Natural killer cell treated with Interleukin-12 subunit alpha and Interleukin-12 subunit beta and Interleukin-15 and Interleukin-18, amount 100 ng/mL, for 72 hours (primary cell): ENCODE measurements around the gene TEX101. TPM values are rescaled to one million over a fixed set of nuclear protein-coding genes. Genes with fewer than 3 reads are reported as not detected.
"Not testable (repeated sequence)": the region's sequence is repeated elsewhere in the genome, so short reads cannot be mapped to it uniquely, and the experiment has no call there.

Source experiments
- ATAC-seq, 2 donors: fragments of 150-1000 bp; cut with Tn5 transposase in 1 of 2; sonication (Bioruptor Pico), chemical (Tn5 transposase) in 1 of 2; 2 replicates each; pipeline ENCODE4 v1.10.0; 2021
- DNase-seq: peaks from one replicate; pipeline ENCODE4 v3.0.0; 2022; ENCODE audit warnings: low spot score
- H3K27ac Mint-ChIP-seq, 2 donors: 1 replicate in 1 of 2; 2 replicates in 1 of 2; pipeline ENCODE4 v1.8.0; 2022; ENCODE audit warnings: mixed read lengths in 2 of 2, mild to moderate bottlenecking in 1 of 2, moderate library complexity in 1 of 2
- H3K27me3 Mint-ChIP-seq, 2 donors: 1 replicate in 1 of 2; 2 replicates in 1 of 2; pipeline ENCODE4 v1.8.0; 2022; ENCODE audit warnings: mixed read lengths in 2 of 2
- H3K36me3 Mint-ChIP-seq: one replicate; pipeline ENCODE4 v1.8.0; 2022; ENCODE audit warnings: mixed read lengths
- H3K4me1 Mint-ChIP-seq, 2 donors: 1 replicate in 1 of 2; 2 replicates in 1 of 2; pipeline ENCODE4 v1.8.0; 2022; ENCODE audit warnings: low read depth in 2 of 2, mixed read lengths in 2 of 2, mild to moderate bottlenecking in 1 of 2
- H3K4me3 Mint-ChIP-seq: one replicate; pipeline ENCODE4 v1.8.0; 2022; ENCODE audit warnings: mixed read lengths
- H3K9me3 Mint-ChIP-seq: 2 replicates; pipeline ENCODE4 v1.8.0; 2022; ENCODE audit warnings: mixed read lengths
- total RNA-seq, 2 donors: library from RNA; stranded (reverse); gene quantifications; one replicate each; pipeline ENCODE4 v1.2.3, GENCODE V29; 2022

The TEX101 gene, protein sequence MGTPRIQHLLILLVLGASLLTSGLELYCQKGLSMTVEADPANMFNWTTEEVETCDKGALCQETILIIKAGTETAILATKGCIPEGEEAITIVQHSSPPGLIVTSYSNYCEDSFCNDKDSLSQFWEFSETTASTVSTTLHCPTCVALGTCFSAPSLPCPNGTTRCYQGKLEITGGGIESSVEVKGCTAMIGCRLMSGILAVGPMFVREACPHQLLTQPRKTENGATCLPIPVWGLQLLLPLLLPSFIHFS
- total RNA-seq = not detected

DNA sequence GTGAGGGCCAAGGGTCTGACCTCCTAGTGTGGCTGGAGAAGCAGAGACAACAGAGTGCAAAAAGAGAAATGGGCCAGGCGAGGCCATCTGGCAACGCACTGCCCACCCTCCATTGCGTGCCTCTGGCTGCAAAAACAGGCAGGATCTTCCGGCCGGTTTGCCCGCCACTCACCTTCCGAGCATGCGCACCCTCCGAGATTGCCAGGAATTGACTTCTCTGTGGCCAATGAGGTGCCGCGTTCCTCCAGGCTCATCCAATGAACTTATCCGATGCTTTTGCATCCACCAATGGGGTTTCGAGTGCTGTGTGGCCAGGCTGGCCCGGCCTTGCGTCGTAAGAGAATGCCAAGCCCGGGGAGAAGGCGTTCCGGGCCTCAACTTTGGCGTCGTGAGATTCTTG lies at the start of gene TEX101:
TSS of gene TEX101 (plus strand) at position 337 of the 400 bp plus-strand sequence. CDS start 1,030 bp downstream, outside the sequence.
- Mint-ChIP-seq H3K27me3 (peaks cover 0 to 8% of the 10 kb centered on the region in 2 donors), H3K4me3 (no peak within 1 kb of the TSS), H3K4me1 (no peaks in the 10 kb centered on the region), H3K27ac (no peak within 1 kb of the TSS), H3K36me3 (no peaks in the 10 kb centered on the region), H3K9me3 (no peaks in the 10 kb centered on the region)
- ATAC-seq (no peak), DNase-seq (no peak)

DNA sequence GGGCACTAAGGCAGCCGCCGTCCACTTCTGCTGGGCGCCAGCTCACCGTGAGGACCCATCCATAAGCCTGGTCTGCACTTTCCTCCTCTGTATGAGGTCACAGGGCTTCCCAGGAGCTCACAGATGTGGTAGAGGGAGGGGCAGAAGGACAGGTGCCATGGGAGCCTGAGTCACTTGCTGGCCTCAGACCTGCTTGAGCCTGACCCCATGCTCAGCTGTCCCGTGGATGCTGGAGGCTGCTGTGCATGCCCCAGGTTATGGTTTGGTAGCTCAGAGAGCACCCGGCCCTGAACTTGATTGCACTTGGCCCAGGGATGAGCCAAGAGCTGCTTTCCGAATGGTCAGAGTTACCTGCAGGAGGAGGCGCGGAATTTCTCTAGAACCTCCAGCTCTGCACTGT lies 49.0 kb upstream of the TEX101 start:
- peak in 1 of 2 donors; percentile 6 for ATAC-seq
- not testable (repeated sequence) for H3K36me3 Mint-ChIP-seq, H3K27ac Mint-ChIP-seq, H3K4me1 Mint-ChIP-seq, H3K4me3 Mint-ChIP-seq, DNase-seq, H3K9me3 Mint-ChIP-seq
- H3K27me3 Mint-ChIP-seq = peaks cover 3 to 11% of the 10 kb centered on the region in 2 donors

DNA sequence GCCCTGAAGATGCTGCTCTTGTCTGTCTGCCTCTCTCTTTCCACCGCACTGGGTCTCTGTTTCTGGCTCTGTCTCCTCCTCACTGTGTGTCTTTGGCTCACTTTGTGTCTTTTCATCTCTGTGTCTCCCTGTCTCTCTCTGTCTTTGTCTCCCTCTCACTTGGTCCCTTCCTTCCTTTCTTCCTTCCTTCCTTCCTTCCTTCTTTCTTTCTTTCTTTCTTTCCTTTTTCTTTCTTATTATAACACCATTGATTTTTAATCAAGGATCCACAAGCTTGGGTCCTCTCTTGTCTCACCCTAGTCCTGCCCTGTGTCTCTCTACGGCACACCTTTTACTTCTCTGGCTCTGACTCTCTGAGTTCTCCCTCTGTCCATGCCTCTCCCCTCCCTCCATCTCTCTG lies 46.9 kb upstream of the TEX101 start:
- H3K27ac Mint-ChIP-seq = no peak overlapping the region
- no peaks in the 10 kb centered on the region for H3K4me1 Mint-ChIP-seq

DNA sequence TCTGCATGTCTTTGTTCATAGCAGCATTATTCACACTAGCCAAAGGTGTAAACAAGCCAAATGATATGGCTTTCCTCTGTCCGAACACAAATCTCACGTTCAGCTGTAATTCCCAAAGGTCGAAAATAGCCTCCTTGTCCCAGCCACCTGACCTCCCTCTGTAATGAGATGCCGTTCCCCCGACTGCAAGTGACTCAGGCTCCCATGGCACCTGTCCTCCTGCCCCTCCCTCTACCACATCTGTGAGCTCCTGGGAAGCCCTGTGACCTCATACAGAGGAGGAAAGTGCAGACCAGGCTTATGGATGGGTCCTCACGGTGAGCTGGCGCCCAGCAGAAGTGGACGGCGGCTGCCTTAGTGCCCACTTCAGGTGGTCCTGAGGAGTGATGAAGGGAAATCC lies 45.8 kb upstream of the TEX101 start:
- DNase-seq, ATAC-seq: not testable (repeated sequence)

More for the DNA sequence above, 46.9 kb upstream of the TEX101 start:
- Mint-ChIP-seq H3K9me3 (no peaks in the 10 kb centered on the region), H3K36me3 (no peaks in the 10 kb centered on the region), H3K27me3 (peaks cover 9 to 18% of the 10 kb centered on the region in 2 donors), H3K4me3 (no peak overlapping the region)
- ATAC-seq (no peak), DNase-seq (no peak)

DNA sequence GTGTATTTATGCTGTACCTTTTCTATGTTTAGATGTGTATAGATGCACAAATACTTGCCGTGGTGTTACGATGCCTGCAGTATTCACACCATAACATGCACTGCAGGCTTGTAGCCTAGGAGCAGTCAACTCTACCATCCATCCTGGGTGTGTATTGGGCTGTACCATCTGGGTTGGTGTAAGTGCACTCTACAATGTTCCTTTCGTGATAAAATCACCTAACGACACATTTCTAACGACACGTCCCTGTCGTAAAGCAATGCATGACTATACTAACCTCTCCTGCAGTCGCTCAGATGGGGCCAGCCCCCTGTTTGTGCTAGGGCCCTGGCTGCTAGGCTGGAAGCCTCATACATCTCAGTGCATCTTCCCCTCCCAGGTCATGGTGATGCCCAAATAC lies 42.8 kb upstream of the TEX101 start:
- no peak for DNase-seq
- Mint-ChIP-seq H3K4me3 (no peak overlapping the region), H3K9me3 (no peaks in the 10 kb centered on the region), H3K27me3 (peaks cover 6 to 18% of the 10 kb centered on the region in 2 donors), H3K36me3 (no peaks in the 10 kb centered on the region), H3K4me1 (no peaks in the 10 kb centered on the region), H3K27ac (no peak overlapping the region)
- ATAC-seq = no peak

More for the DNA sequence above, 45.8 kb upstream of the TEX101 start:
- H3K9me3 Mint-ChIP-seq, H3K4me1 Mint-ChIP-seq, H3K27ac Mint-ChIP-seq, H3K36me3 Mint-ChIP-seq, H3K4me3 Mint-ChIP-seq: not testable (repeated sequence)
- peaks cover 9 to 18% of the 10 kb centered on the region in 2 donors for H3K27me3 Mint-ChIP-seq

DNA sequence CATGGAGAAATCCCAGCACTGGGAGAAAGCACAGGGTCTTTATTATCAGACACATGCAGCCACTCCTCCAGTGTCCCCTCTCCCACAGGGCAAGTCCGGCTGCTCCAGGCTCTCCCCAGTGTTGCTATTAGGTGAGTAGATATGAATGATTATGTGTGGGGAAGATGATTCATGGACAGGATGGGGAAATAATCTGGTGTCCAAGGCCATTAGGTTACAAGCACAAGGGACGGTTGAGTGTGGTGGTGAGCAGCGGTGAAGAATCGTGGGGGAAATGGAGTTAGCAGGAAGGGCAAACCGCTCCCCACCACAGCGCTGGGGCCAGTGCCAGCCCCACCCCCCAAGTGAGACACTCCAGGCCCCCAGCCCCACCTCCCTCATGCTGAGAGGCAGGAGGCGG lies 42.2 kb upstream of the TEX101 start:
- peak in 1 of 2 donors; percentile 28 for ATAC-seq
- peaks cover 6 to 17% of the 10 kb centered on the region in 2 donors for H3K27me3 Mint-ChIP-seq
- no peaks in the 10 kb centered on the region for H3K9me3 Mint-ChIP-seq
- no peak overlapping the region for H3K4me3 Mint-ChIP-seq
- no peak overlapping the region for H3K27ac Mint-ChIP-seq
- no peak for DNase-seq
- H3K36me3 Mint-ChIP-seq = no peaks in the 10 kb centered on the region
- H3K4me1 Mint-ChIP-seq = no peaks in the 10 kb centered on the region

DNA sequence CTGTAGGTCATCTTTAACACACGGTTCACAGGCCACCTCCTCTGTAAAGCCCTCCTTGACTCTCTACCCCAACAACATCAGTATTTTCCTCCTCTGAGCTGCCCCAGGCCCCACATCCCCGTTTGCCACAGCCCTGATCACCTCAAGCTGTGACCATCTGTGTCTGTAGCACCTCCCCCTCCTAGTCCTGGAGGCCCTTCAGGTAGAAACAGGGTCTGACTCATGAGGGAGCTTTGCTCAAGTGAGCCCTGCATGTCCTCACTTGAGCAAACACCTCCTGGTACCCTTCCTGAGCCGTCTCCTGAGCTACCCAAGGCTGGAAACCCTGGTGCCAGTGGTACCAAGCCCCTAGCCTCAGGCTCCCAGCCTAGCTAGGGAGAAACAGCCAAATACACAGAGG lies 37.1 kb upstream of the TEX101 start:
- H3K36me3 Mint-ChIP-seq, H3K27ac Mint-ChIP-seq, H3K4me1 Mint-ChIP-seq, ATAC-seq, DNase-seq, H3K4me3 Mint-ChIP-seq, H3K9me3 Mint-ChIP-seq, H3K27me3 Mint-ChIP-seq: not testable (repeated sequence)

DNA sequence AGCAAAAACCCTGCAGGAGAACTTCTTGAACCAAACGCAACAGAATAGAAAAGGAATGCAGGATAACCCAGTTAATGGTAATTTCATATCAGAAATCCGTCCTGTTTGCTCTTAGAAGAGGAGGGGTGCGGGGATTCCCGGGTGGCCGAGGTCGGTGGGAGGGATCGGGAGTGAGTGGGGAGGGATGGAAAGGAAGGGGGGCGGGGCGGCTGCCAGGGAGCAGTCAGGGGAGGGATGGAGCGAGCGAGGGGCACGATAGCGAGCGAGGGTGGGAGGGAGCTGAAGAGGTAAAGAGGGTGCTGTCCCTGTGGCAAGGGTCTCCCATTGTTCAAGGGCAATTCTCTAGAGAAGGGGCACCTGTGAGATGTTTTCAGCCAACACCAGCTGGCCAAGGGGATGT lies 34.7 kb upstream of the TEX101 start:
- H3K27me3 Mint-ChIP-seq = peaks cover 0 to 8% of the 10 kb centered on the region in 2 donors

DNA sequence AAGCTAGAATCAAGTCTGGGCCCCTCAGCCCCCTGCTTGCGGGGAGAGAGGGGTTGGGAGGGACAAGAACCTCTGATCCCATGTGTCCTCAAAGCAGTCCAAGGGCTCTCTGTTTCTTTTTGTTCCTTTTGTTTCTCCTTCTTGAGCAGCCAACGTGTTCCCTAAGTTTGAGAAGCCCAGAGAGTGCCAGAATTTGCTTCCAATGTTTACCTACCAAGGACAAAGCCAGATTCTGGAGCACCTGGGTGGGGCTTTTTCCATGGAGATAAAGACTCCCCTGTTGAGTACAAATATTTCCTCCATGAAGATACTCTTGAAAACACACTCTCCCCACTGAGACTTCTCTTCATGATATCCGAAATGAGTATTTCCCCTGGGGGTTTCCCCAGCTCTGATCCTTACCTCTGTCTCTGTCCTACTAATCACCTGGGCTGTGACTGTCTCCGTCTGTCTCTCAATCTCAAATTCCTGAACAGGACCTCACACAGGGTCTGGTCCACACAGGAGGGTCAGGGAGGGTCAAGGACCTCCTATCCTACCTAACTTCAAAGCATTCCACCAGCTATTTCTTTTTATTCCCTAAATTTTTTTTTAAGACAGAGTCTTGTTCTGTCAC lies 33.8 kb upstream of the TEX101 start:
- no peak overlapping the region for H3K27ac Mint-ChIP-seq
- no peak overlapping the region for H3K4me3 Mint-ChIP-seq
- ATAC-seq = no peak
- no peaks in the 10 kb centered on the region for H3K36me3 Mint-ChIP-seq
- no peaks in the 10 kb centered on the region for H3K4me1 Mint-ChIP-seq
- H3K27me3 Mint-ChIP-seq = peaks cover 0 to 8% of the 10 kb centered on the region in 2 donors
- DNase-seq = no peak
- H3K9me3 Mint-ChIP-seq = no peaks in the 10 kb centered on the region

More for the DNA sequence above, 34.7 kb upstream of the TEX101 start:
- Mint-ChIP-seq H3K27ac (no peak overlapping the region), H3K4me3 (no peak overlapping the region), H3K36me3 (no peaks in the 10 kb centered on the region), H3K9me3 (no peaks in the 10 kb centered on the region), H3K4me1 (no peaks in the 10 kb centered on the region)
- ATAC-seq (no peak), DNase-seq (no peak)

DNA sequence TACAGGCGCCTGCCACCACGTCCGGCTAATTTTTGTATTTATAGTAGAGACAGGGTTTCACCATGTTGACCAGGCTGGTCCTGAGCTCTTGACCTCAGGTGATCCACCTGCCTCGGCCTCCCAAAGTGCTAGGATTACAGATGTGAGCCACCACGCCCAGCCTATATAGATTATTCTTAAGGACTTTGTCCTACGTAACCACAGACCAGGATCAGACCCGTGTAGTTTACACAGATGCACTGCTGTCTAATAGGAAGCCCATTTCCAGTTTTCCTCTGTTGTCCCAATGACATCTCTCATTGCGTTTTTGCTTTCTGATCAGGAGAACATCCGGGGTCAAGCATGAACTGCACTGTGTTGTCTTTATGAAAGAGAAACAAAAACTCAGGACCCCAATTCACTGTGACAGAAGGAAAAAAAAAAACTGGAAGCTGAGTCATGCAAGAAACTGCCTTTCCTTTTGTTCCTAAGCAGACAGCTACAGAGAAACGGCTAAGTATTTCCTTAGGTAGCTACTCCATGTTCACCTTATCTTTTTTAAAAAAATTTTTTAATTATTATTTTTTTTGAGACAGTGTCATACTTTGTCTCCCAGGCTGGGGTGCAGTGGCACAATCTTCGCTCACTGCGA lies 32.0 kb upstream of the TEX101 start:
- not testable (repeated sequence) for H3K4me3 Mint-ChIP-seq, H3K9me3 Mint-ChIP-seq, H3K27ac Mint-ChIP-seq, H3K4me1 Mint-ChIP-seq, ATAC-seq, H3K27me3 Mint-ChIP-seq, DNase-seq, H3K36me3 Mint-ChIP-seq

DNA sequence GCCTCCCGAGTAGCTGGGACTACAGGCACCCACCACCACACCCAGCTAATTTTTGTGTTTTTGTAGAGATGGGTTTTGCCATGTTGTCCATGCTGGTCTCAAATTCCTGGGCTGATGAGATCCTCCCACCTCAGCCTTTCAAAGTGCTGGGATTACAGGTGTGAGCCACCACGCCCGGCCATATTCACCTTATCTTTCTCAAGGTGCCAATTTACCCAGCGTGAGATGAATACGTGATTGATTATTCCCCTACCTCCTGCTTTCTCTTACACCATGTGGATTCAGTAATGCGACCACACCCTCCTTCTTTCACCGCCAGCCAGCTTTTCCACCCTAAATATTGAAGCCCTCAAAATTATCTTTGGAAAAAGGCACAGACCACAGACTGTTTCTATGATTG lies 31.4 kb upstream of the TEX101 start:
- not testable (repeated sequence) for H3K36me3 Mint-ChIP-seq, H3K4me1 Mint-ChIP-seq, DNase-seq, H3K27ac Mint-ChIP-seq, H3K27me3 Mint-ChIP-seq, H3K9me3 Mint-ChIP-seq, ATAC-seq, H3K4me3 Mint-ChIP-seq

DNA sequence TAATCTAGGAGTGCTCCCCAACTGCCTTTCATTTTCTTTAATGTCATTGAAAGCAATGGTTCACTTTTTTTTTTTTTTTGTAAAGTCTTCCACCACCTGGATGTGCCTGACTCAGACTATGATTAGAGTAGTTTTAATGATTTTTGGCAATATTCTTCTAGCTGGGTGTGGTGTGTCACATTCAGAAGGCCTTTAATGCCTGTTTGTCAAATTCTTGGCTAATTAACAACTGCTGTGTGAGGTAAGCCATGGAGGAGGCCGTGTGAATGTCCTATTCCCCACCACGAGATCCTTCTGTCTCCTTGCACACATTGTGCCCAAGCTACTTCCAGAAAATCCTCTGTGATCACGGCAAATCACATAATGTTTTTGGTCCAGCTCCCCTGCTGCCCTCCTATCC lies 30.9 kb upstream of the TEX101 start:
- not testable (repeated sequence) for H3K27ac Mint-ChIP-seq, H3K36me3 Mint-ChIP-seq, H3K4me3 Mint-ChIP-seq, H3K9me3 Mint-ChIP-seq, DNase-seq, ATAC-seq, H3K4me1 Mint-ChIP-seq, H3K27me3 Mint-ChIP-seq

DNA sequence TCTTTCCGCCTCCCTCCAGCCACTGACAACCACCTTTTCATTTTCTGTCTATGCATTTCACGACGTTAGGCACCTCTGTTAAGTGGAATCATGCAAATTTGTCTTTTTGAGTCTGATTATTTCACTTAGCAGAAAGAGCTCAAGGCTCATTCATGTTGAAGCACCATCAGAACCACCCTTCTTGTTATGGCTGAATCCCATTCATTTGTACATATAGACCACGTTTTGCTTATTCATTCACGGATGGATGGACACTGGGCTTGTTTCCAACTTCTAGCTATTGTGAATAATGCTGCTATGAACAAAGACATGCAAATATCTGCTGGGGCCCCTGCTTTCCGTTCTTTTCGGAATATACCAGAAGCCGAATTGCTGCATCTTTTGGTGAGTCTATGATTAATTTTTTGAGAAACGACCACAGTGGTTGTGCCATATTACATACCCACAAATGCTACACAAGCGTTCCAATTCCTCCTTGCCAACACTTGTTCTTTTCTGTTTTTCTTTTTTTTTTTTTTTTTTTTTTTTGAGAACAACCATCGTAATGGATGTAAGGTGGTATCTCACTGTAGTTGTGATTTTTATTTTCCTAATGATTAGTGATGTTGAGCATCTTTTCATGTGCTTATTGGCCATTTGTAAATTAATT lies 23.7 kb upstream of the TEX101 start:
- not testable (repeated sequence) for DNase-seq, H3K27ac Mint-ChIP-seq, H3K9me3 Mint-ChIP-seq, ATAC-seq, H3K36me3 Mint-ChIP-seq, H3K4me3 Mint-ChIP-seq, H3K4me1 Mint-ChIP-seq
- peaks cover 18 to 34% of the 10 kb centered on the region in 2 donors for H3K27me3 Mint-ChIP-seq

DNA sequence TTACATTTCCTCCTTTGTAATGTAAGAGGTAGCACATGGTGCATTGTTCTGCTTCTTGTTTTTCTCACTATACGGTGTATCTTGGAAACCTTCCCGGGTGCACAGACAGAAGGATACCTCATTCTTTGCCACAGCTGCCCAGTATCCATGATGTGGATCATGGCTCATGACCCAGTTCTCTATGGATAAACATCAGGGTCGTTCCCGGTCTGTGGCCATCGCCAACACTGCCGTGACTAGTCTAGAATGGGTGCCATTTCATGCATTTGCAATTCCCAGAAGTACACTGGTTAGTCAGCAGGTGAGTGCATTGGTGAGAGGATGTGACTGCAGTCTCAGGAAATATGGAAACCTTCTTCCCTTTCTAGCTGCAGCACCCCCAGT lies 23.1 kb upstream of the TEX101 start:
- ATAC-seq, H3K27ac Mint-ChIP-seq, H3K4me1 Mint-ChIP-seq, H3K9me3 Mint-ChIP-seq, H3K4me3 Mint-ChIP-seq, DNase-seq, H3K36me3 Mint-ChIP-seq: not testable (repeated sequence)
- peaks cover 20 to 34% of the 10 kb centered on the region in 2 donors for H3K27me3 Mint-ChIP-seq
